KMS-11 (cell line): ENCODE measurements around the gene DGKG.

ENCODE experiments used
- H2AFZ ChIP-seq: fragments of 200-600 bp; sonication (generic); 2 replicates; pipeline ENCODE4 v1.6.1; 2016; ENCODE audit warnings: antibody characterized with exemption, mixed run types, low read depth
- H3K27ac ChIP-seq: fragments of 200-600 bp; sonication (generic); 2 replicates; pipeline ENCODE4 v1.6.1; 2016; ENCODE audit warnings: mild to moderate bottlenecking, mixed run types
- H3K27me3 ChIP-seq: fragments of 200-600 bp; sonication (generic); 2 replicates; pipeline ENCODE4 v1.6.1; 2017; ENCODE audit warnings: mild to moderate bottlenecking, low read depth, mixed run types, moderate library complexity; ENCODE audit not compliant: insufficient read depth
- H3K36me3 ChIP-seq: fragments of 200-600 bp; sonication (generic); 2 replicates; pipeline ENCODE4 v1.6.1; 2017; ENCODE audit warnings: mild to moderate bottlenecking, mixed run types; ENCODE audit not compliant: insufficient read depth
- H3K4me1 ChIP-seq: fragments of 200-600 bp; sonication (generic); 2 replicates; pipeline ENCODE4 v1.6.1; 2016; ENCODE audit warnings: mild to moderate bottlenecking, low read depth, mixed run types; ENCODE audit not compliant: poor library complexity, severe bottlenecking
- H3K4me2 ChIP-seq: fragments of 200-600 bp; sonication (generic); 2 replicates; pipeline ENCODE4 v1.7.0; 2016; ENCODE audit warnings: mild to moderate bottlenecking, mixed run types
- H3K4me3 ChIP-seq: fragments of 200-600 bp; sonication (generic); IDR thresholded peaks from 2 replicates; pipeline ENCODE4 v1.6.1; 2017; ENCODE audit warnings: low read depth, low read length, mixed read lengths; ENCODE audit not compliant: insufficient read depth
- H3K79me2 ChIP-seq: fragments of 200-600 bp; sonication (generic); 2 replicates; pipeline ENCODE4 v1.6.1; 2016; ENCODE audit warnings: low read depth, mixed run types; ENCODE audit not compliant: insufficient read depth
- H3K9ac ChIP-seq: fragments of 200-600 bp; sonication (generic); 2 replicates; pipeline ENCODE4 v1.6.1; 2016; ENCODE audit warnings: mild to moderate bottlenecking, mixed run types
- H4K20me1 ChIP-seq: fragments of 200-600 bp; sonication (generic); 2 replicates; pipeline ENCODE4 v1.6.1; 2016; ENCODE audit warnings: mild to moderate bottlenecking, mixed run types; ENCODE audit not compliant: insufficient read depth
- TF ChIP-seq, protein P1 (sequence below): fragments of 200-600 bp; sonication (generic); conservative IDR thresholded peaks from 2 replicates; pipeline ENCODE4 v1.6.1; 2017; ENCODE audit warnings: low read depth, mild to moderate bottlenecking, antibody characterized with exemption, low read length, moderate library complexity, mixed read lengths

The DGKG gene

DNA sequence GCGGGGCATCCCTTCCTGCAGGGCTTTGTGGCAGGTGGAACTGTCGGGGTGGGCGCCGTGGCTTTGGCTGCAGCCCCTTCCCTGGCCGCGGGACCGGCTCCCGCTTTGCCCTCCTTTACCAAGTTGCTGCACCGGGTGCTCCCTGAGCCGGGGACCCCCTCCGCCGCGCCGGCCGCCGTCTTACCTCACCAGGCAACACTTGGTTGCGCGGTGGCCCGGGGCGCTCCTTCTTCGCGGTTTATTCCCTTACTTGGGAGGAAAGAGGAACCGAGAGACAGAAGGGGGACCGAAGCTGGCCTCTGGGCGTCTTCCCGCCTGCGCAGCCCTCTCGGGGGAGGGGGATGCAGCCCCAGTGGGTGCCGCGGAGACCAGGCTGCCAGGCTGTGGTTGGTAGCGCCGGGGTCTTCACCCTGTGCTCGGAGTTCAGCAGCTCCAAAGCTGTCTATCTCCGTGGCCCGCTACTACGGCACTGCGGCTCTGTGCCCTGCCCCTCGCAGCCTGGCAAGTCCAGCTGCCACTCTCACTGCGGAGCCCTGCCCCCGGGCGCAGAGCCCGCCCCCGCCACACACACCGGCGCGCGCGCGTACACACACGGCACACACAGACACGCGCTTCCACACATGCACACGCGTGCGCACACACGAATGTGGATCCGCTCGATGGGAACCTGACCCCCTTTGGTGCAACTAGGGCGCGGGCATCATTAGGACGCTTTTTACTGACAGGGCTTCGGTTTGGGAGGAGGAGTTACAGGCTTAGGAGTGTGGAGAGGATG, at the start of gene DGKG:
Gene DGKG, minus strand, starts transcription at position 473 of the 775 bp plus-strand sequence. CDS start 41,775 bp downstream, outside the sequence.
- Histone ChIP-seq H3K4me3 (peak within 1 kb of the TSS; percentile 76), H3K27me3 (no peaks in the 10 kb centered on the region; the same call in 1 of the 2 replicates), H3K4me1 (peaks cover 5% of the 10 kb centered on the region), H2AFZ (peak within 1 kb of the TSS; percentile 100), H3K9ac (peak within 1 kb of the TSS; percentile 29; the same call in 1 of the 2 replicates), H3K27ac (no peak within 1 kb of the TSS), H3K79me2 (no peaks in the 10 kb centered on the region), H3K4me2 (peak within 1 kb of the TSS; percentile 97), H3K36me3 (no peaks in the 10 kb centered on the region), H4K20me1 (no peaks in the 10 kb centered on the region)
- TF ChIP-seq, protein P1, sequence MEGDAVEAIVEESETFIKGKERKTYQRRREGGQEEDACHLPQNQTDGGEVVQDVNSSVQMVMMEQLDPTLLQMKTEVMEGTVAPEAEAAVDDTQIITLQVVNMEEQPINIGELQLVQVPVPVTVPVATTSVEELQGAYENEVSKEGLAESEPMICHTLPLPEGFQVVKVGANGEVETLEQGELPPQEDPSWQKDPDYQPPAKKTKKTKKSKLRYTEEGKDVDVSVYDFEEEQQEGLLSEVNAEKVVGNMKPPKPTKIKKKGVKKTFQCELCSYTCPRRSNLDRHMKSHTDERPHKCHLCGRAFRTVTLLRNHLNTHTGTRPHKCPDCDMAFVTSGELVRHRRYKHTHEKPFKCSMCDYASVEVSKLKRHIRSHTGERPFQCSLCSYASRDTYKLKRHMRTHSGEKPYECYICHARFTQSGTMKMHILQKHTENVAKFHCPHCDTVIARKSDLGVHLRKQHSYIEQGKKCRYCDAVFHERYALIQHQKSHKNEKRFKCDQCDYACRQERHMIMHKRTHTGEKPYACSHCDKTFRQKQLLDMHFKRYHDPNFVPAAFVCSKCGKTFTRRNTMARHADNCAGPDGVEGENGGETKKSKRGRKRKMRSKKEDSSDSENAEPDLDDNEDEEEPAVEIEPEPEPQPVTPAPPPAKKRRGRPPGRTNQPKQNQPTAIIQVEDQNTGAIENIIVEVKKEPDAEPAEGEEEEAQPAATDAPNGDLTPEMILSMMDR, result no peak

DNA sequence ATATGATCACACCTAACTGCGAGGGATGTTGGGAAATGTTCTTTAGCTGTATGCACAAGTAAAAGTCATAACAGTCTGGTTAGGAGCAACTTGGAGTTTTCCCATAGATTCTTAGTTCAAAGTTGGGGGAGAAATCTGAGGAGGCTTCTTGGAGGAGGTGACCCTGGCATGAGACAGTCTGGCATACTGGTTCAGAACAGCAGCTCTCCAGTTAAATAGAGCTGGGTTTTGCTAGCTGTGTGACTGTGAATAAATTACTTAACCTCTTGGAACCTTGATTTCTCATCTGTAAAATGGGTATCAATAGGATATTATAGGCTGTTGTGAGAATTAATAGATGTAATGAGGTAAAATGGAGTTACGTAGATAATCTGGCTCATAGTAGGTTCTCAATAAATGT, 49.1 kb upstream of the DGKG start:
- Histone ChIP-seq H3K27me3 (no peaks in the 10 kb centered on the region), H3K9ac (no peak overlapping the region), H3K4me2 (no peak overlapping the region), H2AFZ (no peak overlapping the region), H3K79me2 (no peaks in the 10 kb centered on the region), H4K20me1 (no peaks in the 10 kb centered on the region), H3K36me3 (no peaks in the 10 kb centered on the region), H3K4me1 (peaks cover 22% of the 10 kb centered on the region), H3K27ac (no peak overlapping the region), H3K4me3 (no peak overlapping the region)
- TF ChIP-seq, protein P1, result no peak

DNA sequence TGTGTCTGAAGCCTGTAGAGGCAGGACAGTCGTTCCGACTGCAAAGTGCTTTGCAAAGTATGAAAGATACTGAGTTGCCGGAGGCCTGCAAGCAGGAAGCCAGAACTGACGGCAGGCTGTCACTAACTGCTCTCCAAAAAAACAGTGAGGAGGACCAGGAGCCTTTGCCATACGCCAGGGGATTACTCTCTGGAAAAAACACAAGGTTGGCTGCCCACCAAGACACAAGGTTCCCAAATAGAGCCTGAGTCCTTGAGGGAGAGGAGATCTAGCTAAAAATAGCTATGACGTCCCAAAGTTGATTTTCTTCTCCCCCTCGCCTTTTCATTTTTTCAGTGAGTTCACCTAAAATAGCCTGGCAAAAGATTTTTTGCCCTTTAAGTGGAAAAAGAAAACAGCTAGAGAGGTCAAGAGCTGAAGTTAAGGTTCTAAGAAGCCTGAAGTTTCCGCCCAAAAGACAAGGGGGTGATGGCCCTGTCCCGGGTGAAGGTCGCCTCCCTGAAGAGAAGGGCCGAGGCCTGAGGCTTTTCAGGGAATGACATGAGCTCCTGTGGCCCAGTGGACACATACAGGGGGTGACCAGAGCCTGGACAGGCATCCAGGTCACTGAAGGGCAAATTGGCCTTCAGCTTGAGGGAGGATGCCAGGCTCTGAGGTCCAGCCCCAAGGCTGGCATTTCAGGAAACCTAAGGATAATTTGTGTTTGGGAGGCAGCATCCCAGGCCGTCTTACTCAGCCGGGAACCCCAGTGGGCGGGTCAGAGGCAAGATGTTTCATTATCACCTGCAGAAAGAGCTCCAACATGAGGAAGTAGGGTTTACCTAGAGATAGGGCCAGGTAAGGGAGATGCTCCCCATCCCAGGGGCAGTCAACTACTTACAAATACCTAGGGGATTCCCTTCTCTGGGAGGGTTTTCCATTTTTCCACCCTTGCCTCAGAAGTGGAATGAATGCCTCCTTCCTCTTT, 44.9 kb upstream of the DGKG start:
- H3K27me3 ChIP-seq, result no peaks in the 10 kb centered on the region
- TF ChIP-seq, protein P1, result no peak

DNA sequence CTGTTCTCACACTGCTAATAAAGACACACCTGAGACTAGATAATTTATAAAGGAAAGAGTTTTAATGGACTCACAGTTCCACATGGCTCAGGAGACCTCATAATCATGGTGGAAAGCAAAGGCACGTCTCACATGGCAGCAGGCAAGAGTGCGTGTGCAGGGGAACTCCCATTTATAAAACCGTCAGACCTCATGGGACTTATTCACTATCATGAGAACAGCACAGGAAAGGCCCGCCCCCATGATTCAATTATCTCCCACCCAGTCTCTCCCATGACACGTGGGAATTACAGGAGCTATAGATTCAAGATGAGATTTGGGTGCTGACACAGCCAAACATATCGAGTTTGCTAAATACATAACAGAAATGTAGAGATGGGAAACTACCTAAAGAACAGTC, 39.5 kb upstream of the DGKG start:
- H3K4me3 ChIP-seq, result no peak overlapping the region
- no peak overlapping the region for H3K9ac ChIP-seq
- H3K4me1 ChIP-seq, result no peaks in the 10 kb centered on the region
- H3K27ac ChIP-seq, result no peak overlapping the region
- H4K20me1 ChIP-seq, result no peaks in the 10 kb centered on the region
- H3K36me3 ChIP-seq, result no peaks in the 10 kb centered on the region
- no peak overlapping the region for H3K4me2 ChIP-seq
- no peaks in the 10 kb centered on the region for H3K79me2 ChIP-seq
- H3K27me3 ChIP-seq, result no peaks in the 10 kb centered on the region
- TF ChIP-seq, protein P1, result no peak
- H2AFZ ChIP-seq, result no peak overlapping the region

More for the DNA sequence above, 44.9 kb upstream of the DGKG start:
- Histone ChIP-seq H3K4me2 (no peak overlapping the region), H3K36me3 (no peaks in the 10 kb centered on the region), H2AFZ (no peak overlapping the region), H4K20me1 (no peaks in the 10 kb centered on the region), H3K9ac (no peak overlapping the region), H3K4me1 (no peaks in the 10 kb centered on the region), H3K27ac (no peak overlapping the region), H3K79me2 (no peaks in the 10 kb centered on the region), H3K4me3 (no peak overlapping the region)
